CD14-positive monocyte (primary cell): ENCODE measurements around the gene HMX1. TPM values are rescaled to one million over a fixed set of nuclear protein-coding genes. Genes with fewer than 3 reads are reported as not detected.

Experiments
- DNase-seq, 3 donors: peaks; one replicate each; pipeline ENCODE4 v3.0.0-alpha.2; 2011 to 2022
- H2AFZ ChIP-seq: 2 replicates; pipeline ENCODE4 v1.6.0; 2012; ENCODE audit warnings: mild to moderate bottlenecking, low read depth, low read length, inconsistent platforms; ENCODE audit not compliant: insufficient read depth, poor library complexity, severe bottlenecking
- H3K27ac ChIP-seq, 2 donors: 1 replicate in 1 of 2; 2 replicates in 1 of 2; pipeline ENCODE4 v1.5.1; 2012 to 2013; ENCODE audit warnings: low read length in 2 of 2, control low read depth in 1 of 2, inconsistent platforms in 1 of 2, low read depth in 1 of 2, mild to moderate bottlenecking in 1 of 2
- H3K27me3 ChIP-seq, 2 donors: one replicate each; pipeline versions ENCODE4 v1.6.0 to v1.6.1; 2011 to 2013; ENCODE audit warnings: low read length in 2 of 2; ENCODE audit not compliant: control insufficient read depth in 2 of 2, insufficient read depth in 2 of 2
- H3K36me3 ChIP-seq, 2 donors: replicated peaks in 1 of 2; 1 replicate in 1 of 2; 2 replicates in 1 of 2; pipeline versions ENCODE4 v1.5.1 to v1.6.1; 2012 to 2013; ENCODE audit warnings: low read length in 2 of 2, control low read depth in 1 of 2, inconsistent platforms in 1 of 2, mild to moderate bottlenecking in 1 of 2; ENCODE audit not compliant: insufficient read depth in 2 of 2, control insufficient read depth in 1 of 2
- H3K4me1 ChIP-seq, 2 donors: 1 replicate in 1 of 2; 2 replicates in 1 of 2; pipeline versions ENCODE4 v1.5.1 to v1.6.1; 2012 to 2013; ENCODE audit warnings: low read length in 2 of 2, control low read depth in 1 of 2, inconsistent platforms in 1 of 2, mild to moderate bottlenecking in 1 of 2, moderate library complexity in 1 of 2; ENCODE audit not compliant: insufficient read depth in 2 of 2, control insufficient read depth in 1 of 2
- H3K4me2 ChIP-seq: replicated peaks from 2 replicates; pipeline ENCODE3; 2012; ENCODE audit warnings: low read length, moderate library complexity, mild to moderate bottlenecking; ENCODE audit not compliant: poor library complexity, severe bottlenecking; ENCODE audit errors: extremely low read depth
- H3K4me3 ChIP-seq, 3 experiments: fragments of 200-600 bp in 1 of 3; sonication (generic) in 1 of 3; replicated peaks in 1 of 3; 1 replicate in 2 of 3; 2 replicates in 1 of 3; pipeline ENCODE4 v1.5.1; 2011 to 2013; ENCODE audit warnings: low read length in 3 of 3, mild to moderate bottlenecking in 3 of 3, control low read depth in 2 of 3, low read depth in 2 of 3, inconsistent platforms in 1 of 3, moderate library complexity in 1 of 3
- H3K79me2 ChIP-seq: 2 replicates; pipeline ENCODE4 v1.6.0; 2012; ENCODE audit warnings: mild to moderate bottlenecking, control low read depth, inconsistent platforms, low read length, moderate library complexity; ENCODE audit not compliant: insufficient read depth
- H3K9ac ChIP-seq: 2 replicates; pipeline ENCODE4 v1.6.0; 2017; ENCODE audit warnings: low read length, mild to moderate bottlenecking; ENCODE audit not compliant: insufficient read depth, poor library complexity, severe bottlenecking
- H3K9me3 ChIP-seq, 2 donors: replicated peaks in 1 of 2; 1 replicate in 1 of 2; 2 replicates in 1 of 2; pipeline versions ENCODE4 v1.5.1 to v1.6.1; 2012 to 2013; ENCODE audit warnings: low read length in 2 of 2, control low read depth in 1 of 2; ENCODE audit not compliant: control insufficient read depth in 1 of 2, insufficient read depth in 1 of 2
- H4K20me1 ChIP-seq: 2 replicates; pipeline ENCODE4 v1.6.0; 2012; ENCODE audit warnings: mild to moderate bottlenecking, low read length, control low read depth, moderate library complexity; ENCODE audit not compliant: insufficient read depth
- H3K27ac Mint-ChIP-seq, 7 donors: one replicate each; pipeline ENCODE4 v1.8.0; 2020; ENCODE audit warnings: mild to moderate bottlenecking in 7 of 7, mixed read lengths in 7 of 7, moderate library complexity in 6 of 7, inconsistent platforms in 2 of 7
- H3K27me3 Mint-ChIP-seq, 3 donors: one replicate each; pipeline ENCODE4 v1.8.0; 2021 to 2022; ENCODE audit warnings: low read depth in 3 of 3, mild to moderate bottlenecking in 3 of 3, mixed read lengths in 3 of 3, moderate library complexity in 3 of 3, inconsistent platforms in 1 of 3
- H3K36me3 Mint-ChIP-seq, 2 donors: one replicate each; pipeline ENCODE4 v1.8.0; 2020; ENCODE audit warnings: mixed read lengths in 2 of 2, inconsistent platforms in 1 of 2, mild to moderate bottlenecking in 1 of 2
- H3K4me1 Mint-ChIP-seq: one replicate; pipeline ENCODE4 v1.8.0; 2020; ENCODE audit warnings: mild to moderate bottlenecking, mixed read lengths
- H3K4me3 Mint-ChIP-seq, 2 donors: one replicate each; pipeline ENCODE4 v1.8.0; 2020; ENCODE audit warnings: mild to moderate bottlenecking in 2 of 2, mixed read lengths in 2 of 2, moderate library complexity in 1 of 2
- H3K9me3 Mint-ChIP-seq, 7 donors: one replicate each; pipeline ENCODE4 v1.8.0; 2020 to 2022; ENCODE audit warnings: mixed read lengths in 7 of 7, mild to moderate bottlenecking in 6 of 7, moderate library complexity in 6 of 7, inconsistent platforms in 2 of 7
- WGBS: methylation state at CpG from one replicate; pipeline ENCODE4 v1.1.5; 2013; ENCODE audit warnings: missing lambda C conversion rate; ENCODE audit not compliant: insufficient coverage; 5-methylcytosine and 5-hydroxymethylcytosine counted together
- intact Hi-C, 2 donors: fragments of 100-400 bp; cut with micrococcal nuclease; formaldehyde crosslinking; loops; one replicate each; pipeline versions ENCODE4 v1.15.0 to v1.15.1; 2023
- polyA plus RNA-seq, 3 donors: library from polyadenylated mRNA; depleted of rRNA in 1 of 3; unstranded in 2 of 3; stranded (reverse) in 1 of 3; fragments of 300-500 nt in 2 of 3; fragments of >200 nt in 1 of 3; fragmentation: Illumina TruSeq in 2 of 3; gene quantifications; 1 replicate in 2 of 3; 2 replicates in 1 of 3; pipeline ENCODE4 v1.2.3, GENCODE V29; 2012 to 2021
- TF ChIP-seq, protein P1 (sequence below): fragments of 200-600 bp; IDR thresholded peaks from one replicate; pipeline ENCODE4 v1.8.0; 2022; ENCODE audit warnings: antibody characterized with exemption, mild to moderate bottlenecking

The HMX1 gene
- polyA plus RNA-seq, 3 donors = not detected

DNA sequence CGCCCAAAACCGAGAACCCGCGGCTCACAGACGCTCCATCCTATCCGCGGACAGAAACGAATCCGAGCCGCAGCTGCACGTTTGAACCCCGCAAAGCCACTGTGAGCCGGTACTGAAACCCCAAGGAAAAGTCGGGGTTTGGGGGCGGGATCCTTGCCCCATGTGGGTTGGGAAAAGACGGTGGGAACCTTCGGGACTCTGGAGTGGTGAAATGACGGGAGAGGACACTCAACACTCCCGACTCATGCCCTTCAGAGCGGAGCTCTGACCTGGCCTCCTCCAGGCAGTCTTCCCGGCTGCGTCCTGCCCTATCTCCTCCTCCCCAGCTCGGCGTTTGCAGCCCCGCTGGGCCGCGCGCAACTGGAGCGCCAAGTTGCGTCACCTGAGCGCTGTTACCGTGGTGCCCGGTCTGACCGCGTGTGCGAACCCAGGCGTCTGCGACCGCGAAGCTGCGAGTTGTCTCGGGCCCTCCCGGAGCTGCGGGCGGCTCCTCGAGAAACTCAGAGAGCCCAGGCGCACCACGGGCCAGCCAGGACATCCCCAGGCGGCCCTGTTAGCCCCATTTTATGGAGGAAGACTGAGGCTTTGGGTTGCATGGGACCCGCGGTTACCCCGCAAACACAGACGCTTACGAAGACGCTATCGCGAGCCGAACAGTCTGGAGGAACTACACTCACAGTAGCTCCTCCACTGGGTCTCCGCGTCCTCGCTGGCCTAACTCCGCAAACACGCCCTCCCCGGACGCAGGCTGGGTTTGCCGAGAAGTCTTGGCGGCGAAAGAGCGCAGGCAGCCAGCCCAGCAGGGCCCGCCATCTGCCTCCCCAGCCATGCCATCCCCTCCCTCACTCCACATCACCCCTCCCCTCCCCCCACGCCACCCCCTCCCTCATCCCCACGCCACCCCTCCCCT lies 20.3 kb upstream of the HMX1 start:
- Mint-ChIP-seq H3K4me1 (no peaks in the 10 kb centered on the region), H3K4me3 (peak overlapping the region in 1 of 2 donors; percentile 72), H3K27me3 (peaks cover 78 to 95% (median 82%) of the 10 kb centered on the region in 3 donors), H3K9me3 (peaks cover 2 to 14% (median 3%) of the 10 kb centered on the region in 7 donors), H3K27ac (no peak overlapping the region), H3K36me3 (no peaks in the 10 kb centered on the region)
- H3K4me2 ChIP-seq = no peak overlapping the region
- no peaks in the 10 kb centered on the region for H4K20me1 ChIP-seq
- no peak for DNase-seq
- H3K36me3 ChIP-seq = no peaks in the 10 kb centered on the region
- no peak overlapping the region for H3K27ac ChIP-seq
- H3K4me1 ChIP-seq = no peaks in the 10 kb centered on the region
- intact Hi-C loops = no loop called here
- H3K4me3 ChIP-seq = no peak overlapping the region
- peaks cover 14 to 73% of the 10 kb centered on the region in 2 donors for H3K27me3 ChIP-seq
- H3K79me2 ChIP-seq = no peaks in the 10 kb centered on the region
- H3K9ac ChIP-seq = no peak overlapping the region
- 5% methylated on average over 56 of the region's 72 CpGs for WGBS
- TF ChIP-seq, protein P1, sequence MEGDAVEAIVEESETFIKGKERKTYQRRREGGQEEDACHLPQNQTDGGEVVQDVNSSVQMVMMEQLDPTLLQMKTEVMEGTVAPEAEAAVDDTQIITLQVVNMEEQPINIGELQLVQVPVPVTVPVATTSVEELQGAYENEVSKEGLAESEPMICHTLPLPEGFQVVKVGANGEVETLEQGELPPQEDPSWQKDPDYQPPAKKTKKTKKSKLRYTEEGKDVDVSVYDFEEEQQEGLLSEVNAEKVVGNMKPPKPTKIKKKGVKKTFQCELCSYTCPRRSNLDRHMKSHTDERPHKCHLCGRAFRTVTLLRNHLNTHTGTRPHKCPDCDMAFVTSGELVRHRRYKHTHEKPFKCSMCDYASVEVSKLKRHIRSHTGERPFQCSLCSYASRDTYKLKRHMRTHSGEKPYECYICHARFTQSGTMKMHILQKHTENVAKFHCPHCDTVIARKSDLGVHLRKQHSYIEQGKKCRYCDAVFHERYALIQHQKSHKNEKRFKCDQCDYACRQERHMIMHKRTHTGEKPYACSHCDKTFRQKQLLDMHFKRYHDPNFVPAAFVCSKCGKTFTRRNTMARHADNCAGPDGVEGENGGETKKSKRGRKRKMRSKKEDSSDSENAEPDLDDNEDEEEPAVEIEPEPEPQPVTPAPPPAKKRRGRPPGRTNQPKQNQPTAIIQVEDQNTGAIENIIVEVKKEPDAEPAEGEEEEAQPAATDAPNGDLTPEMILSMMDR = no peak
- H3K9me3 ChIP-seq = peaks cover 3 to 4% of the 10 kb centered on the region in 2 donors
- H2AFZ ChIP-seq = no peak overlapping the region

DNA sequence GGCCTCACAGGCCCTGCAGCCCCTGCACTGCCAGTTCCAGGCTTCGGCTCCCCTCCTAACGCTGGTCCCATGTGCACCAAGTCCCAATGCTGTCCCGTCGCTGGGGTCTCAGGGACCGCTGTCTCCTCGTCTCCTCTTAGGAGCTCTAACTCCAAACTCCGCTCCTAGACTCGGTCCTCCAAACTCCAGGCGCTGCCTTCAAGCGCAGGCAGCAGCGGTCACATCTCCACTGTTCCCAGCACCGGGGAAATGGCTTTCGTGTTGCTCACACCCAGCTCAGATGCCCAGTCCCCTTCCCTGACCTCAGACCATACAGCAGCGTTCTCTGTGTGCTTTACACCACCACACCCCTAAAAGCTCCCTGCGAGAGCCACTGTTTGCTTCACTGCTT lies 19.6 kb upstream of the HMX1 start:
- no peak overlapping the region for H3K27ac ChIP-seq
- no peak overlapping the region for H2AFZ ChIP-seq
- WGBS = 16% methylated on average over 15 of the region's 15 CpGs
- H3K36me3 ChIP-seq = no peaks in the 10 kb centered on the region
- no peaks in the 10 kb centered on the region for H3K36me3 Mint-ChIP-seq
- no peaks in the 10 kb centered on the region for H4K20me1 ChIP-seq
- no peak overlapping the region for H3K4me2 ChIP-seq
- H3K4me3 Mint-ChIP-seq = peak overlapping the region in 1 of 2 donors; percentile 72
- no peaks in the 10 kb centered on the region for H3K79me2 ChIP-seq
- H3K4me3 ChIP-seq = no peak overlapping the region
- no peak overlapping the region for H3K27ac Mint-ChIP-seq
- no peak for DNase-seq
- intact Hi-C loops = no loop called here
- TF ChIP-seq, protein P1 = no peak
- peaks cover 82 to 95% (median 85%) of the 10 kb centered on the region in 3 donors for H3K27me3 Mint-ChIP-seq
- H3K9ac ChIP-seq = no peak overlapping the region
- H3K4me1 Mint-ChIP-seq = no peaks in the 10 kb centered on the region
- no peaks in the 10 kb centered on the region for H3K4me1 ChIP-seq
- H3K27me3 ChIP-seq = peaks cover 14 to 74% of the 10 kb centered on the region in 2 donors
- peaks cover 6 to 10% of the 10 kb centered on the region in 2 donors for H3K9me3 ChIP-seq
- H3K9me3 Mint-ChIP-seq = peaks cover 4 to 17% (median 8%) of the 10 kb centered on the region in 7 donors
